DOHH2 (cell line): Measurements from ENCODE around the gene CREBRF.
"Not testable (repeated sequence)": the region's sequence is repeated elsewhere in the genome, so short reads cannot be mapped to it uniquely, and the experiment has no call there.

Experiments used
- H3F3A ChIP-seq: fragments of 200-600 bp; sonication (generic), shearing (Covaris generic); 2 replicates; pipeline ENCODE4 v1.6.0; 2016; ENCODE audit warnings: antibody characterized with exemption, mild to moderate bottlenecking; ENCODE audit not compliant: control insufficient read depth, insufficient read depth
- H3K27ac ChIP-seq: fragments of 200-600 bp; sonication (generic); 2 replicates; pipeline ENCODE4 v1.5.1; 2014; ENCODE audit warnings: low read depth, mild to moderate bottlenecking, low read length, moderate library complexity
- H3K27me3 ChIP-seq: fragments of 200-600 bp; sonication (generic); 2 replicates; pipeline ENCODE4 v1.6.1; 2014; ENCODE audit warnings: mild to moderate bottlenecking, low read length, mixed read lengths; ENCODE audit not compliant: control insufficient read depth
- H3K36me3 ChIP-seq: fragments of 200-600 bp; sonication (generic); 2 replicates; pipeline ENCODE4 v1.6.1; 2014; ENCODE audit warnings: mild to moderate bottlenecking, low read length, moderate library complexity, mixed read lengths; ENCODE audit not compliant: control insufficient read depth
- H3K4me1 ChIP-seq: fragments of 200-600 bp; sonication (generic); 2 replicates; pipeline ENCODE4 v1.6.1; 2014; ENCODE audit warnings: mild to moderate bottlenecking, low read length, mixed read lengths; ENCODE audit not compliant: control insufficient read depth
- H3K4me2 ChIP-seq: fragments of 200-600 bp; sonication (generic); 2 replicates; pipeline ENCODE4 v1.6.0; 2014; ENCODE audit warnings: mild to moderate bottlenecking, low read length, moderate library complexity
- H3K4me3 ChIP-seq: fragments of 200-600 bp; sonication (generic); 2 replicates; pipeline ENCODE4 v1.5.1; 2014; ENCODE audit warnings: mild to moderate bottlenecking, low read length, mixed read lengths
- H3K79me2 ChIP-seq: fragments of 200-600 bp; sonication (generic); 2 replicates; pipeline ENCODE4 v1.6.1; 2014; ENCODE audit warnings: mild to moderate bottlenecking, low read length, mixed read lengths; ENCODE audit not compliant: control insufficient read depth
- H3K9me2 ChIP-seq: fragments of 200-600 bp; sonication (generic); replicated peaks from 2 replicates; pipeline ENCODE4 v1.6.1; 2014; ENCODE audit warnings: mild to moderate bottlenecking, low read length, mixed read lengths; ENCODE audit not compliant: control insufficient read depth
- H3K9me3 ChIP-seq: fragments of 200-600 bp; sonication (generic); 2 replicates; pipeline ENCODE4 v1.6.1; 2014; ENCODE audit warnings: antibody characterized with exemption, low read length, mixed read lengths; ENCODE audit not compliant: control insufficient read depth, insufficient read depth
- H4K20me1 ChIP-seq: fragments of 200-600 bp; sonication (generic); 2 replicates; pipeline ENCODE4 v1.6.0; 2014; ENCODE audit warnings: low read depth, mild to moderate bottlenecking, antibody characterized with exemption, low read length, moderate library complexity; ENCODE audit not compliant: control insufficient read depth, insufficient read depth
- EZH2phosphoT487 ChIP-seq: fragments of 200-600 bp; sonication (generic); IDR thresholded peaks from 2 replicates; pipeline ENCODE4 v1.6.1; 2017; ENCODE audit warnings: borderline replicate concordance, mild to moderate bottlenecking, antibody characterized with exemption, low read length, moderate library complexity, mixed read lengths
- TF ChIP-seq, protein P1 (sequence below): fragments of 200-600 bp; sonication (generic); IDR thresholded peaks from one replicate; pipeline ENCODE4 v1.5.1; 2014; ENCODE audit warnings: antibody characterized with exemption, mild to moderate bottlenecking, low read depth, low read length; ENCODE audit not compliant: poor library complexity, severe bottlenecking

The CREBRF gene

DNA sequence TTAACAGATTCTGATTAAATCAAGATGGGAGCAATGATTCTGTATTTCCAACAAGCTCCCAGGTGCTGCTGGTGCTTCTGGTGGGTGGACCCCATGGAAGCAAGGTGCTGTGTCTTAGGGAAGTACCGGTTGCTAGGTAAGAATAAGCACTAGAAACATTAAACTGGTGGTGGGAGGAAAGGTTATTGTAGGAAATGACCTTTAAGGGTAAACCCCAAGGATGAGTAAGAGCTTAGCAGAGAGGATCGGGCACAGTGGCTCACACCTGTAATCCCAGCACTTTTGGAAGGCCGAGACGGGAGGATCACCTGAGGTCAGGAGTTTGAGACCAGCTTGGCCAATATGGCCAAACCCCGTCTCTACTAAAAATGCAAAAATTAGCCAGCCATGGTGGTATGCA is 16.2 kb upstream of the CREBRF start:
- peaks cover 14% of the 10 kb centered on the region for H3K79me2 ChIP-seq
- no peak for TF ChIP-seq EZH2phosphoT487
- TF ChIP-seq, protein P1, sequence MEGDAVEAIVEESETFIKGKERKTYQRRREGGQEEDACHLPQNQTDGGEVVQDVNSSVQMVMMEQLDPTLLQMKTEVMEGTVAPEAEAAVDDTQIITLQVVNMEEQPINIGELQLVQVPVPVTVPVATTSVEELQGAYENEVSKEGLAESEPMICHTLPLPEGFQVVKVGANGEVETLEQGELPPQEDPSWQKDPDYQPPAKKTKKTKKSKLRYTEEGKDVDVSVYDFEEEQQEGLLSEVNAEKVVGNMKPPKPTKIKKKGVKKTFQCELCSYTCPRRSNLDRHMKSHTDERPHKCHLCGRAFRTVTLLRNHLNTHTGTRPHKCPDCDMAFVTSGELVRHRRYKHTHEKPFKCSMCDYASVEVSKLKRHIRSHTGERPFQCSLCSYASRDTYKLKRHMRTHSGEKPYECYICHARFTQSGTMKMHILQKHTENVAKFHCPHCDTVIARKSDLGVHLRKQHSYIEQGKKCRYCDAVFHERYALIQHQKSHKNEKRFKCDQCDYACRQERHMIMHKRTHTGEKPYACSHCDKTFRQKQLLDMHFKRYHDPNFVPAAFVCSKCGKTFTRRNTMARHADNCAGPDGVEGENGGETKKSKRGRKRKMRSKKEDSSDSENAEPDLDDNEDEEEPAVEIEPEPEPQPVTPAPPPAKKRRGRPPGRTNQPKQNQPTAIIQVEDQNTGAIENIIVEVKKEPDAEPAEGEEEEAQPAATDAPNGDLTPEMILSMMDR = no peak

DNA sequence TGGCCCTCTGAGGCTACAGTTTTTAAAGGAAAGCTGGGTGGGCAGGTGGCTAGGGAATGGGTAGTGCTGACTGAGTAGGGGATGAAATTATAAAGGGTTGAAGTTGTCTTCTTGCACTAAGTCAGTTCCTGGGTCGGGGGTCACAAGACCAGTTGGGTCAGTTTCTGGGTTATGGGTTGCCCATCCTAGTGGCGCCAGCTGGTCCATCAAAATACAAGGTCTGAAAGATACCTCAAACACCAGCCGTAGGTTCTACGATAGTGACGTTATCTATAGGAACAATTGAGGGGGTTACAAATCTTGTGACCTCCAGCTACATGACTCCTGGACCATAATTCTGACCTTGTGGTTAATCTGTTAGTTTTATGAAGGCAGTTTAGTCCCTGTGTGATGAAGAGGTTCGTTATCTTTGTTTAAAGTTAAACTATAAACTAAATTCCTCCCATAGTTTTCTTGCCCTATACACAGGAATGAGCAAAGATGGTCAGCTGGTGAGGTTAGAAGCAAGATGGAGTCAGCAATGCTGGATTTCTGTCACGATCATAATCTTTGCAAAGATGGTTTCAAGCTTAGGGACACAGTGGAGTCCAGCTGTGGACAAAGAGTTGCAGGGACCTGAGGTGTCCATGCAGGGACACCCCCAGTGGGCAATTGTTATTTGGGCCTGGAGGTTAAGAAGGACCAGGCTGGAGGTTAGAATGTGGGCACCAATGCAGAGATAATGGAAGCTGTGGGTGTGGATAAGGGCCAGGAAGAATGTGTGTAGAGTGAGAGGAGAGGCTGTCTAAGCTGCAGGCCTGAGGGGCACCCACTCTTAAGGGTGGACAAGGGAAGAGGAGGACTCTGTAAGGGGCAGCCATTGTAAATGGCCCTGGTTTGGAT is 14.0 kb upstream of the CREBRF start:
- TF ChIP-seq EZH2phosphoT487 = no peak

More for the DNA sequence above, 16.2 kb upstream of the CREBRF start:
- H3K9me3 ChIP-seq = no peaks in the 10 kb centered on the region
- H3K36me3 ChIP-seq = peaks cover 18% of the 10 kb centered on the region
- H3K4me2 ChIP-seq = no peak overlapping the region
- peaks cover 21% of the 10 kb centered on the region for H3K4me1 ChIP-seq
- no peaks in the 10 kb centered on the region for H4K20me1 ChIP-seq
- no peaks in the 10 kb centered on the region for H3K9me2 ChIP-seq
- H3K27me3 ChIP-seq = no peaks in the 10 kb centered on the region
- H3K4me3 ChIP-seq = no peak overlapping the region
- H3K27ac ChIP-seq = no peak overlapping the region
- H3F3A ChIP-seq = peaks cover 14% of the 10 kb centered on the region

DNA sequence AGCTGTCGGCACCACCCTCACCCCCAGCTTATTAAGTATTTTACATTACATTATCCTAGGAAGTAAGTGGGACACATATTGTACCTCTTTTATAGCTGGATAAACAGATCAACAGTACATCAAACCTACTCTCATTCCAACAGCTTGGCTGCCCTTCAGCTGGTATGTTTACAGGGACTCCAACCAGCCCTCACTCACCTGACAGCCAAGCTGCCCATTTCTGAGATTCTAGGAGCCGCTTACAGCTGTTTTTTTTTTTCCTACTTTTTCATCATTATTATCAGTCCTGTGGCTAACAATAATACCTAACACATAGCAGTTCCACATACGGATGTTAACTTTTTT is 13.4 kb upstream of the CREBRF start:
- H3K27me3 ChIP-seq = no peaks in the 10 kb centered on the region
- no peak overlapping the region for H3K27ac ChIP-seq
- H3K9me3 ChIP-seq = no peaks in the 10 kb centered on the region
- no peaks in the 10 kb centered on the region for H3K79me2 ChIP-seq
- H3F3A ChIP-seq = peaks cover 7% of the 10 kb centered on the region
- no peaks in the 10 kb centered on the region for H3K4me1 ChIP-seq
- no peaks in the 10 kb centered on the region for H3K36me3 ChIP-seq
- H3K4me3 ChIP-seq = no peak overlapping the region
- H3K9me2 ChIP-seq = no peaks in the 10 kb centered on the region
- TF ChIP-seq, protein P1 = no peak
- TF ChIP-seq EZH2phosphoT487 = no peak
- no peak overlapping the region for H3K4me2 ChIP-seq
- no peaks in the 10 kb centered on the region for H4K20me1 ChIP-seq

More for the DNA sequence above, 14.0 kb upstream of the CREBRF start:
- Histone ChIP-seq H3K27ac (no peak overlapping the region), H3K4me3 (no peak overlapping the region), H3K36me3 (peaks cover under 1% of the 10 kb centered on the region), H3K9me2 (no peaks in the 10 kb centered on the region), H3F3A (peaks cover 7% of the 10 kb centered on the region), H3K4me2 (no peak overlapping the region), H3K27me3 (no peaks in the 10 kb centered on the region), H3K9me3 (no peaks in the 10 kb centered on the region), H3K4me1 (no peaks in the 10 kb centered on the region; the same call in 1 of the 2 replicates), H4K20me1 (no peaks in the 10 kb centered on the region), H3K79me2 (peaks cover under 1% of the 10 kb centered on the region; the same call in 1 of the 2 replicates)

DNA sequence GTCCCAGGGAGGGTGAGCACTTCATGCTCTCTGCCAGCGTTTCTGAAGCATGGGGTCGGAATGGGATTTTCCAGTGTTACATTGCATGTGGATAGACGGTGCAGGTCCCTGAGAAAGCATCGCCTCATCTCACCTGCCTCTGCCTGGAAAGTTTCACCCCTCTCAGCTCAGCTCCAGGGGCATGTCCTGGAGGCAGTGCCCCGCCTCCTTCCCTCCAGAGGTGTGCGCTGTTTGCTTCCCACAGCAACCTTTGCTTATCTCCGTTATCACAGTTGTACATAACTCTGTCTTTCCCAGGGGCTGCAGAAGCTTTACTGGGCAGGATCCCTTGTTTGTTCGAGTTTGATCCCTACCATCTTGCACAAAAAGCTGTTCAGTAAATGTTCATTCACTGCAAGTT is 10.7 kb upstream of the CREBRF start:
- no peak for TF ChIP-seq EZH2phosphoT487
- TF ChIP-seq, protein P1 = no peak

DNA sequence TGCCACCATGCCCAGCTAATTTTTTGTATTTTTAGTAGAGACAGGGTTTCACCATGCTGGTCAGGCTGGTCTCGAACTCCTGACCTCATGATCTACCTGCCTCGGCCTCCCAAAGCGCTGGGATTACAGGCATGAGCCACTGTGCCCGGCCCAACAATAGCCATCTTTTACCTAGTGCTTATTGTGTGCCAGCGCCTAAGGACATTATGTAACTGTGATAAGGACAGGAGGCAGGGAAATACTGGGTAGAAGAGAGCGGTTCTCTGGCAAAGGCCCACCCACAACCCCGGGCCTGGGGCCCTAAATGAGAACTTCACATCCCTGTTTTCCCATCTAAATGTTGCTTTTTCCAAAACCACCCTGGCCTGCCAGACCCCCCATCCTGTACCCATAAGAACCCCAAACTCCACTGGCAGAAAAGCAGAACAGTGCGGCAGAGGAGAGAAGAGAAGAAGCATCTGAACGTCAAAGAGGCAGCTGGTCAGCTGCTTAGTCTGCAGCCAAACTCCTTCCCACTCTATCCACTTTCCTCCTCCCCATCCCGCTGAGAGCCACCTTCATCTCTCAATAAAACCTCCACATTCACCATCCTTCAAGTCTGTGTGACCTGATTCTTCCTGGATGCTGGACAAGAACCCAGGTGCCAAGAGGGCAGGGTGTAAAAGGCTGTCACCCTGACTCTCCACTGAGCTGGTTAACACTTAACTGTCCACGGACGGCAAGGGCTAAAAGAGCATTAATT is 8.9 kb upstream of the CREBRF start:
- not testable (repeated sequence) for H3K4me3 ChIP-seq, H3K27me3 ChIP-seq, H3K4me1 ChIP-seq, H3K4me2 ChIP-seq, H3K9me3 ChIP-seq, H3K36me3 ChIP-seq, H3K79me2 ChIP-seq, H4K20me1 ChIP-seq, H3F3A ChIP-seq, H3K27ac ChIP-seq, H3K9me2 ChIP-seq

More for the DNA sequence above, 10.7 kb upstream of the CREBRF start:
- Histone ChIP-seq H3K9me3 (no peaks in the 10 kb centered on the region), H3K36me3 (no peaks in the 10 kb centered on the region), H3K9me2 (no peaks in the 10 kb centered on the region), H3K27me3 (no peaks in the 10 kb centered on the region), H3K4me3 (no peak overlapping the region), H3K4me1 (no peaks in the 10 kb centered on the region), H3K79me2 (no peaks in the 10 kb centered on the region), H4K20me1 (no peaks in the 10 kb centered on the region), H3F3A (no peaks in the 10 kb centered on the region), H3K4me2 (no peak overlapping the region), H3K27ac (no peak overlapping the region)
